ENCODE data around the gene SMCR8.
"Not testable (repeated sequence)": the region's sequence is repeated elsewhere in the genome, so short reads cannot be mapped to it uniquely, and the experiment has no call there.

SMCR8 gene

GRCh38 chr17:18370761-18371160, 55.7 kb downstream of the SMCR8 start:
- Histone ChIP-seq H3K9me3 (peaks cover 10% of the 10 kb centered on the region), H3K27me3 (no peaks in the 10 kb centered on the region), H3K9ac (no peak overlapping the region), H3K4me1 (peaks cover 6% of the 10 kb centered on the region; the same call in 1 of the 2 replicates), H3K4me3 (no peak overlapping the region), H3K36me3 (no peaks in the 10 kb centered on the region), H3K27ac (no peak overlapping the region), H3K4me2 (no peak overlapping the region), H4K20me1 (no peaks in the 10 kb centered on the region)
- TF ChIP-seq Cebpa-rat (IDR thresholded peaks at IDR 0.05), result no peak

- Histone ChIP-seq H3K9ac (no peak overlapping the region), H4K20me1 (no peaks in the 10 kb centered on the region), H3K36me3 (no peaks in the 10 kb centered on the region), H3K4me1 (peaks cover 11% of the 10 kb centered on the region), H3K27ac (no peak overlapping the region), H3K9me3 (peaks cover 6% of the 10 kb centered on the region; the same call in 1 of the 2 replicates), H3K27me3 (no peaks in the 10 kb centered on the region), H3K4me3 (no peak overlapping the region), H3K4me2 (no peak overlapping the region)
- TF ChIP-seq Cebpa-rat (IDR thresholded peaks at IDR 0.05), result no peak
Observed at GRCh38 chr17:18371455-18371854, 56.4 kb downstream of the SMCR8 start.

DNA sequence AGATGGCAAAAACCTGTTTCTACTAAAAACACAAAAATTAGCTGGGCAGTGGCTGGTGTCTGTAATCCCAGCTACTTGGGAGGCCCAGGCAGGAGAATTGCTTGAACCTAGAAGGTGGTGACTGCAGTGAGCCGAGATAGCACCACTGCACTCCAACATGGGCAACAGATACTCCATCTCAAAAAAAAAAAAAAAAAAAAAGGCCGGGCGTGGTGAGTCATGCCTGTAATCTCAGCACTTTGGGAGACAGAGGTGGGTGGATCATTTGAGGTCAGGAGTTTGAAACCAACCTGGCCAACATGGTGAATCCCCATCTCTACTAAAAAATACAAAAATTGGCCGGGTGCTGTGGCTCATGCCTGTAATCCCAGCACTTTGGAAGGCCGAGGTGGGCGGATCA, 58.1 kb downstream of the SMCR8 start:
- H3K4me2 ChIP-seq, H3K9me3 ChIP-seq, H3K27ac ChIP-seq, H3K36me3 ChIP-seq, H3K9ac ChIP-seq, H3K4me3 ChIP-seq, H4K20me1 ChIP-seq, H3K27me3 ChIP-seq: not testable (repeated sequence)
- H3K4me1 ChIP-seq, result peaks cover 27% of the 10 kb centered on the region

DNA sequence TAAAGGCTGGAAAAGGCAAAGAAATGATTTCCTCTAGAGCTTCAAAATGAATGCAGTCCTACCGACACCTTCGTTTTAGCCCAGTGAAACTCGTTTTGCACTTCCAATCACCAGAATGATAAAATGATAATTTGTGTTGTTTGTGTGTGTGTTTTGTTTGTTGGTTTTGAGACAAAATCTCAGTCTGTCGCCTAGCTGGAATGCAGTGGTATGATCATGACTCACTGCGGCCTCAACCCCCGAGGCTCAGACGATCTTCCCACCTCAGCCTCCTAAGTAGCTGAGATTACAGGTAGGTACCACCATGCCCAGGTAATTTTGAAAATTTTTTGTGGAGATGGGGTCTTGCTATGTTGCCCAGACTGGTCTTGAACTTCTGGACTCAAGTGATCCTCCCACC, 59.1 kb downstream of the SMCR8 start:
- TF ChIP-seq Cebpa-rat (IDR thresholded peaks at IDR 0.05), result no peak
- Histone ChIP-seq H3K4me2 (no peak overlapping the region), H3K27ac (no peak overlapping the region), H3K9me3 (peaks cover 6% of the 10 kb centered on the region; the same call in 1 of the 2 replicates), H3K27me3 (no peaks in the 10 kb centered on the region), H3K9ac (no peak overlapping the region), H4K20me1 (no peaks in the 10 kb centered on the region), H3K4me1 (peaks cover 27% of the 10 kb centered on the region), H3K4me3 (no peak overlapping the region), H3K36me3 (no peaks in the 10 kb centered on the region)
